Measurements from ENCODE around the gene SORCS2. TPM values are rescaled to one million over a fixed set of nuclear protein-coding genes. Genes with fewer than 3 reads are reported as not detected.
A peak's percentile ranks its signal among the peaks of the same experiment; 100 is the strongest.

Gene SORCS2
- total RNA-seq, 1 donor from 2014 or later: under 0.01 TPM

DNA sequence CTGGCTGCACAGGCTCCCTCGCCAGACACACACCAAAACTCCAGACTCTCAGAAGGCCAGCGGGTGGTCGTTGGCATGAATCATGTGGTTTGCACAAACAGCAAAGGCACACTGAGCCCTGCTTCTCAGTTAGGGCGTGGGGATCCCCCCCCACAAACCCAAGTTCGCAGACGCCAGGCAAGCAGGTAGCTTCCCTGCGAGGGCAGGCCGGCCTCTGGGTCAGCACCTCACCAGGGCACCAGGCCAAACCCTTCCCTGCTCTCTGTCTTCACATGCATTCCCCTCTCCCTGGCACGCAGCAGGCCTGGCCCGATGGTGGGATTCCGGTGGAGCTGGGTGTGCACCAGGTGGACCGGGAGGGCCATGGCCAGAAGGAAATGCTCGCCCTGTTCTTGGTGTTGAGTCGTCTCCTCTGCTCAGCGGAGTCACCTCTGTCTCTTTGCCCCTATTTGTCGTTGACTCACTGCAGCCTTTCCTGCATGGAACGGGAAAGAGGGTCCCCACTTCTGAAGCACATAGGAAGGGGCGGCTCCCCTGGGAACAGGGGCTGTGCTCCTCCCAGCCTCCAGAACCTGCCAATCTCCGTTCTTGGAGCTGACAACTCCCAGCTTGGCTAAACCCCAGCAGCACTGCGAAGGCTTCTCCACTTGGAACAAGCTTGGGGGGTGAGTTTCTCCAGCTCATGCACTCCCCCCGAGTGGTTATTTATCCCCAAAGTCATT lies 51.4 kb downstream of the SORCS2 start:
- DNase-seq (ENCODE audit: low read depth in 2 of 2): no peak

- no peak for DNase-seq (ENCODE audit: low read depth in 2 of 2)
Measured at GRCh38 chr4:7244331-7244665, 52.0 kb downstream of the SORCS2 start.

- DNase-seq (ENCODE audit: low read depth in 2 of 2): no peak
Measured at GRCh38 chr4:7244751-7245320, 52.5 kb downstream of the SORCS2 start.

GRCh38 chr4:7247521-7247920 lies 55.2 kb downstream of the SORCS2 start:
- no peak for DNase-seq (ENCODE audit: low read depth in 2 of 2)

GRCh38 chr4:7247946-7248345 lies 55.6 kb downstream of the SORCS2 start:
- no peak for DNase-seq (ENCODE audit: low read depth in 2 of 2)

- no peak for DNase-seq (ENCODE audit: low read depth in 2 of 2)
Measured at GRCh38 chr4:7248857-7249256, 56.5 kb downstream of the SORCS2 start.

GRCh38 chr4:7251321-7251720 lies 59.0 kb downstream of the SORCS2 start:
- no peak for DNase-seq (ENCODE audit: low read depth in 2 of 2)

- no peak for DNase-seq (ENCODE audit: low read depth in 2 of 2)
Measured at GRCh38 chr4:7252051-7252450, 59.7 kb downstream of the SORCS2 start.

DNA sequence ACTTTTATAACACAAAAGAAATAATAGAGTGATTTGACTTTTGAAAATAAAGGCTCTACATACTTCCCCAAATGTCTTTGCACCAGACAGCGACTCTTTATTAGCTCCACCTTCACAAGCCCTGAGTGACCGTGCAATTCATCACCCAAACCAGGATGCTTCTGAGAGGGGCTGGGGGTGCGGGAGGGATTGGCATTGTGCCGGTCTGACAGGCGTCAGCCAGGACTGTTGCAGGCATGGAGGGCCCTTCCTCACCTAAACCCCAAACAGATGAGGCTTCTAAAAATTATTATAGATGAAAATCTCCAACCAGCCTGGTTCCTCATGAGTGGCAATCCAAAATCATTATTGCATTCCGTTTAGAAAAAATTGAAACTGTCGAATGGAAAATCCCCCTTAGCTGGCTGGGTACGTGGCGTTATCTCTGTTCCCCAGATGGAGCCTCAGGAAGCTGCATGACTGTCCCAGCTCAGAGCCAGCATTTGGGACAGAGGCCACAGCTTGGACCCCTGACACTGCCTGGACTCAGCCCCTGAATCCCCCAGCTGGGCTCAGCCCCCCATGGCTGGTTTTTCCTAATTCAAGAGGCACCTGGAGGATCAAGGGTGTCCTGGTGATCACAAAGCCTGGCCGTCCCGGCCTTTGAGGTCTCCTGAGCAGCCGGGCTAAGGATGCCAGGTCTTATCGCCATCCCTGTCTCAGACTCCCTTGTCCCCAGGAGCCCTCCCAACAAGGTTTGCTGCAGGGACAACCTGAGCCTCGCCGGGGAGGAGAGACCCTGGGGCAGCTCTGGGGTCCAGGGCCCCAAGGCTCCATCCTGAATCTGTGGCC lies 60.4 kb downstream of the SORCS2 start:
- DNase-seq (ENCODE audit: low read depth in 2 of 2): peak in 1 of 2 donors; percentile 17

DNA sequence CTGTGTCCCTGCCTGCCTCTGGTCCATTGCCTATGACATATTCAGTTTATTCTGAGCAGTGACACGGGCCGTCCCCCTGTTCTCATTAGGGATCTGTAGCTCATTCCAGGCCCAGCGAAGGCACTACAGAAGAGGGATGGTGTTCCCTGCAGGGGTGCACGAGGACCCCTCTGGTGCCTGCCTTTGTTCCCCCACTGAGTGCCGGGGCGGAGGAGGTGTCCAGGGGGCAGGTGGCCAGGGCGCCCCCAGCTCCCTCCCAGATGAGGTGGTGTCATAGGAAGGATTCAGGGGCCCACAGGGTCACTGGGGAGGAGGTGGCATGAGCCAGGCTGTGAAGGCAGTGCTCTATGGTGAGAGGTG lies 61.0 kb downstream of the SORCS2 start:
- DNase-seq (ENCODE audit: low read depth in 2 of 2): no peak

GRCh38 chr4:7253837-7254236 lies 61.5 kb downstream of the SORCS2 start:
- no peak for DNase-seq (ENCODE audit: low read depth in 2 of 2)

- no peak for DNase-seq (ENCODE audit: low read depth in 2 of 2)
Measured at GRCh38 chr4:7254736-7255487, 62.6 kb downstream of the SORCS2 start.

GRCh38 chr4:7255488-7255881 lies 63.1 kb downstream of the SORCS2 start:
- DNase-seq (ENCODE audit: low read depth in 2 of 2): no peak

DNA sequence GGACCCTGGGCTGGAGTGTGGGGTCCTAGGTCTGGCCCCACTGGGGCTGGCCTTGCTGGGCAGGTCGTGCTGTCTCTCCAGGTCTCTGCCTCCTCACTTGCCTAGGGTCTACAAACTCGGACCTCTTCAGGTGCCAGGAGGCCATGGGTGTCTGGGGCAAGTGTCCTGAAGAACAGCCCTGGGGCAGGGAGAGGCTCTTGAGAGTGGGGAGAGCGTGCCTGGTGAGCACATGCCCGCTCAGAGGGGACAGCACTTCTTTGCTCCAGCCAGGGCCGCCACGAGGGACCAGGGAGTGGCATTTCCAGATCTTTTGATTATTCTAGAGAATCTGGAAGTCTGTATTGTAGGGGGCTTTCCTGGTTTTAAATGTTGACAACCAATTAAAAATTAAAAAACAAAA lies 63.7 kb downstream of the SORCS2 start:
- DNase-seq (ENCODE audit: low read depth in 2 of 2): no peak

DNA sequence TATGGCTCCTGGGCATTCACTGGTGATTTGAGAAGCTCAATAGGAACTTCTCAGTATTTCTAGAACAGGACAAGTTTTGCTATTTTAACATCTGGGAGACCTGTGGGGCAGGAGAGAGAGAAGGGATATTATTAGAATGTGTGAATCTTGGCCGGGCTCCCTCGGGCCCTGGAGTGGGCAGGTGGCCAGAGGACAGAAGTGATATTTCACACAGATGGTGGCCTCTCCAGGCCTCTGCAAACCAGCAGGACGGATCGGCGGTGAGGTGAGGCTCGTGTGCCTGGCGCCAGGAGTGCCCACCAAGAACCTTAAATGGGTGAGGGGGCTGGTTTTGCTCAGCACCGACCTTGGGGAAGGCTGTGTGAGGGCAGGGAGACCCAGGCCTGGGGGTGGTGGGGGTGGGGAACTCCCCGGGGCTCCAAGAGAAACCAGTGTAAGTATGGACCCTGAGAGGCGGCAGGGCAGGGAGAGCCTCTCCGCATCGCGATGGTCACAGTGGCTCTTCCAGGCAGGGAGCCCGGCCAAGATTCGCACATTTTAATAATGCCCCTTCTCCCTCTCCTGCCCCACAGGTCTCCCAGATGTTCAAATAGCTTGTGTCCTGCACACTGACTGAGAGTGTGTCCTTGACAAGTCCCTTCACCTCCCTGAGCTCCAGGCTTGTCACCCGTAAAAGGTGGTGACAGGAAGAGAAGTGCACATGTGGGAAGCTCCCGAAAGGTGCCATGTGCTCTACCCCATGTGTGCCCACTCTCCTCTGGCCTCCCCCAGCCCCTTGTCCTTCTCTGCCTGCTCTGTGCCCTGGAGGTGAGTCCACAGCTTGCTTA lies 64.9 kb downstream of the SORCS2 start:
- no peak for DNase-seq (ENCODE audit: low read depth in 2 of 2)

- DNase-seq (ENCODE audit: low read depth in 2 of 2): no peak
Measured at GRCh38 chr4:7259039-7259438, 66.7 kb downstream of the SORCS2 start.

DNA sequence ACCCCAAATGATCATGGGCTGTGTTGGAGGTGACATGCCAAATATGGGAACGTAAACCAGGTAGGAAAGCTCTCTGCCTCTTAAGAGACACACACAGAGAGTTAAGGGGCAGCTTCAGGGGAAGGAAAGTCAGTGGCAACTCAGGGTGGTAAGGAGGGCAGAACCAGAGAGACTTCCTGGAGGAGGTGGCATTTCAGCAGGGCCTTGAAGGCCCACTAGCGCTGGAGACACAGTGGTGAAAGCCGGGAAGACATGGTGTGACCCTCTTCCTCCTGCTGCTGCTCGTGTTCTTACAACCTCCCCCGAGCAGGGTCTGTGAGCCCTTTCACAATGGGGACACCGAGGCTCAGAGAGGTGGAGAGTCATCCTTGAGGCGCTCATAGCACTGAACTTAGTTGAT lies 68.2 kb downstream of the SORCS2 start:
- no peak for DNase-seq (ENCODE audit: low read depth in 2 of 2)

DNA sequence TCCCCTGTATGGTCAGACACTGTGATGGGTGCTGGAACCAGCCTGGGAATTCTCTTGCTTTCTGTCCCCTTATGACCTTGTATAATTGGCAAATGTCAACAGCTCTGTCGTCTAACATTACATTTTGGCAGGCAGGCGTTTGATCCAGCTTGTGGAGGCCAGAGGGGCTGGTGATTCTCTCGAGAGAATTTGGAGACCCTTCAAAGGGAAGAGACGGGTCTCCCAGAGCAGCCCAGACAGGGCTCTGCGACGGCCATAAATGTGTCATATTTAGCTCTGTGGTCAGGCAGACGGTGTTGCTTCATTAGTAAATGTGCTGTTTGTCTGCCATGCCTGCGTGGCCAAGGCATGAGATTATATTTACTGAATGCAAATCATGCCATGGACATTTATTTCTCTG lies 68.7 kb downstream of the SORCS2 start:
- no peak for DNase-seq (ENCODE audit: low read depth in 2 of 2)

- no peak for DNase-seq (ENCODE audit: low read depth in 2 of 2)
Measured at GRCh38 chr4:7261536-7261935, 69.2 kb downstream of the SORCS2 start.

GRCh38 chr4:7262134-7262533 lies 69.8 kb downstream of the SORCS2 start:
- no peak for DNase-seq (ENCODE audit: low read depth in 2 of 2)

DNA sequence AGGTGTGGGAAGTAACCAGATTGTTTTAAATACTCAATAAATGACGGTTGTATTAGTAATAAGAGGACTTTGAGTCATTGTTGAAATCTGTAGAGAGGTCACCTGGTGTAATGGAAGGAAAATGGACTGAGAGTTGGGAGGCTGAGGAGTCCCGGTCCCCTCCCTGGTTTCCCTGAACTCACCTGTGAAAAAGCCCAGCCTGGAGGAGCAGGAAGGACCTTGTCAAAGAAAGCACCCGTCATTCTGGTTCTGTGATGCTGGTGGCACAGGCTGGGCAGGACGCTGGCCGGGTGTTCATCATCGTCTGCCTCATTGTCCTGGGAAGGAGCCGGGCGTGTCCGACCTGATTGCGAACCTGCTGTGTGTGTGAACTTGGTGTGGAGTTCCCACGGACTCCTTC lies 70.8 kb downstream of the SORCS2 start:
- DNase-seq (ENCODE audit: low read depth in 2 of 2): no peak

All from dermis microvascular lymphatic vessel endothelial cell (primary cell).